OCI-LY3 (cell line): Measurements from ENCODE around the gene CDC42BPA.

Source experiments
- CTCF ChIP-seq: fragments of 200-600, 300-600 bp; sonication (generic); IDR thresholded peaks from 2 replicates; pipeline ENCODE4 v1.5.1; 2014; ENCODE audit warnings: antibody characterized with exemption, low read length, low read depth
- EZH2phosphoT487 ChIP-seq: fragments of 200-600 bp; shearing (Covaris generic); IDR thresholded peaks from 2 replicates; pipeline ENCODE4 v1.6.1; 2018; ENCODE audit warnings: antibody characterized with exemption, mixed run types, low read depth

- TF ChIP-seq CTCF (no peak), EZH2phosphoT487 (no peak)
These were observed 345.4 kb downstream of the CDC42BPA start for GRCh38 chr1:226972931-226973330.
